WERI-Rb-1 (cell line): Measurements from ENCODE around the gene FAM13C.
"Not testable (repeated sequence)": the region's sequence is repeated elsewhere in the genome, so short reads cannot be mapped to it uniquely, and the experiment has no call there.

ENCODE experiments used
- DNase-seq: peaks from one replicate; pipeline ENCODE4 v3.0.0-alpha.2; 2020
- H3K27ac ChIP-seq: fragments of 250-450 bp; sonication (Bioruptor Pico); 2 replicates; pipeline ENCODE4 v1.5.1; 2020; ENCODE audit warnings: mild to moderate bottlenecking, moderate library complexity
- H3K27me3 ChIP-seq: fragments of 250-450 bp; sonication (Bioruptor Pico); 2 replicates; pipeline ENCODE4 v1.5.1; 2021; ENCODE audit warnings: mild to moderate bottlenecking, low read depth, moderate library complexity; ENCODE audit not compliant: insufficient read depth, severe bottlenecking
- H3K36me3 ChIP-seq: fragments of 250-450 bp; sonication (Bioruptor Pico); 2 replicates; pipeline ENCODE4 v1.5.1; 2020; ENCODE audit warnings: mild to moderate bottlenecking, moderate library complexity
- H3K4me3 ChIP-seq: 2 replicates; pipeline ENCODE4 v1.5.1; 2011; ENCODE audit warnings: low read depth, mild to moderate bottlenecking, control low read depth, low read length
- H3K9me3 ChIP-seq: fragments of 250-450 bp; sonication (Bioruptor Pico); 2 replicates; pipeline ENCODE4 v1.5.1; 2021; ENCODE audit warnings: mild to moderate bottlenecking, moderate library complexity; ENCODE audit not compliant: severe bottlenecking
- CTCF ChIP-seq: IDR thresholded peaks from 2 replicates; pipeline ENCODE4 v1.5.1; 2011; ENCODE audit warnings: low read depth, mild to moderate bottlenecking, control low read depth, inconsistent platforms, low read length

The FAM13C gene

GRCh38 chr10:59362144-59362958 lies at the start of gene FAM13C:
Gene FAM13C (minus strand): TSS chr10:59362549. CDS start chr10:59362460, 89 bp downstream.
- DNase-seq: peak; percentile 78
- peaks cover 5% of the 10 kb centered on the region for H3K27me3 ChIP-seq
- peak within 1 kb of the TSS; percentile 65 for H3K4me3 ChIP-seq
- no peaks in the 10 kb centered on the region for H3K36me3 ChIP-seq
- H3K9me3 ChIP-seq: no peaks in the 10 kb centered on the region
- H3K27ac ChIP-seq: no peak within 1 kb of the TSS
- no peak for TF ChIP-seq CTCF

GRCh38 chr10:59405235-59405634 lies 42.9 kb upstream of the FAM13C start:
- no peak overlapping the region for H3K4me3 ChIP-seq
- TF ChIP-seq CTCF: no peak
- no peaks in the 10 kb centered on the region for H3K36me3 ChIP-seq
- no peak for DNase-seq
- H3K27ac ChIP-seq: no peak overlapping the region
- peaks cover 4% of the 10 kb centered on the region for H3K9me3 ChIP-seq
- H3K27me3 ChIP-seq: no peaks in the 10 kb centered on the region

GRCh38 chr10:59400214-59400613 lies 37.9 kb upstream of the FAM13C start:
- no peak for TF ChIP-seq CTCF
- no peaks in the 10 kb centered on the region for H3K27me3 ChIP-seq

GRCh38 chr10:59399329-59399728 lies 37.0 kb upstream of the FAM13C start:
- not testable (repeated sequence) for DNase-seq, H3K4me3 ChIP-seq, H3K36me3 ChIP-seq, H3K27me3 ChIP-seq, H3K27ac ChIP-seq, H3K9me3 ChIP-seq

More at GRCh38 chr10:59400214-59400613, 37.9 kb upstream of the FAM13C start:
- DNase-seq: no peak
- Histone ChIP-seq H3K27ac (no peak overlapping the region), H3K9me3 (no peaks in the 10 kb centered on the region), H3K36me3 (no peaks in the 10 kb centered on the region), H3K4me3 (no peak overlapping the region)

- no peaks in the 10 kb centered on the region for H3K36me3 ChIP-seq
- H3K4me3 ChIP-seq: no peak overlapping the region
- TF ChIP-seq CTCF: no peak
- no peaks in the 10 kb centered on the region for H3K9me3 ChIP-seq
- no peak overlapping the region for H3K27ac ChIP-seq
- DNase-seq: no peak
- H3K27me3 ChIP-seq: no peaks in the 10 kb centered on the region
These were observed 35.6 kb upstream of the FAM13C start for GRCh38 chr10:59397961-59398360.

- no peak for TF ChIP-seq CTCF
- H3K4me3 ChIP-seq: no peak overlapping the region
- no peaks in the 10 kb centered on the region for H3K36me3 ChIP-seq
- no peak for DNase-seq
- no peaks in the 10 kb centered on the region for H3K9me3 ChIP-seq
- H3K27ac ChIP-seq: no peak overlapping the region
- H3K27me3 ChIP-seq: no peaks in the 10 kb centered on the region
These were observed 33.6 kb upstream of the FAM13C start for GRCh38 chr10:59395984-59396383.
